ENCODE measurements around the gene NAA25. TPM values are rescaled to one million over a fixed set of nuclear protein-coding genes. Genes with fewer than 3 reads are reported as not detected.

Gene NAA25
- total and polyA plus RNA-seq, 4 donors: 6.2 to 38.5 (median 19.4) TPM

DNA sequence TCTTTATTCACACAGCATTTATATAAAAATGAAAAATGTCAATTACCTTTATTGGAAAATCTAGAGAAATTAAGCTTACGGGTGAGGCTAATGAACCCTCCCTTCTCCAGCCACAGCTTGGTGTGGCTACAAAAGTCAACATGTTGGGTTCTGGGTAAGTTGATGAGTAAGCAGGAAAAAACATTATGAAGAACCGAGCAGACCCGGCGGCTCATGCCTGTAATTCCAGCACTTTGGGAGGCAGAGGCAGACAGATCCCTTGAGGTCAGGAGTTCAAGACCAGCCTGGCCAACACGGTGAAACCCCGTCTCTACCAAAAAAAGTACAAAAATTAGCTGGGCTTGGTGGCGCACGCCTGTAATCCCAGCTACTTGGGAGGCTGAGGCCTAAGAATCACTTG, 10.9 kb downstream of the NAA25 start:
- Histone ChIP-seq H3K4me3 (no peak overlapping the region), H3K9ac (ENCODE audit: insufficient read depth in 1 of 2, low read length in 2 of 2) (no peak overlapping the region), H3K4me1 (ENCODE audit: control insufficient read depth in 5 of 5, insufficient read depth in 5 of 5, low read length in 5 of 5) (peaks cover 0 to 7% (median 0%) of the 10 kb centered on the region in 5 donors), H3K27ac (ENCODE audit: low read depth in 1 of 2, low read length in 1 of 2) (no peak overlapping the region), H3K36me3 (ENCODE audit: control insufficient read depth in 4 of 4, insufficient read depth in 4 of 4, low read length in 4 of 4) (peaks cover 0 to 12% (median 11%) of the 10 kb centered on the region in 4 donors), H3K27me3 (ENCODE audit: control insufficient read depth in 3 of 3, insufficient read depth in 3 of 3, low read length in 2 of 3) (no peaks in the 10 kb centered on the region), H3K9me3 (ENCODE audit: control insufficient read depth in 4 of 4, insufficient read depth in 3 of 4, low read length in 3 of 4) (no peaks in the 10 kb centered on the region)
- TF ChIP-seq, protein P1, sequence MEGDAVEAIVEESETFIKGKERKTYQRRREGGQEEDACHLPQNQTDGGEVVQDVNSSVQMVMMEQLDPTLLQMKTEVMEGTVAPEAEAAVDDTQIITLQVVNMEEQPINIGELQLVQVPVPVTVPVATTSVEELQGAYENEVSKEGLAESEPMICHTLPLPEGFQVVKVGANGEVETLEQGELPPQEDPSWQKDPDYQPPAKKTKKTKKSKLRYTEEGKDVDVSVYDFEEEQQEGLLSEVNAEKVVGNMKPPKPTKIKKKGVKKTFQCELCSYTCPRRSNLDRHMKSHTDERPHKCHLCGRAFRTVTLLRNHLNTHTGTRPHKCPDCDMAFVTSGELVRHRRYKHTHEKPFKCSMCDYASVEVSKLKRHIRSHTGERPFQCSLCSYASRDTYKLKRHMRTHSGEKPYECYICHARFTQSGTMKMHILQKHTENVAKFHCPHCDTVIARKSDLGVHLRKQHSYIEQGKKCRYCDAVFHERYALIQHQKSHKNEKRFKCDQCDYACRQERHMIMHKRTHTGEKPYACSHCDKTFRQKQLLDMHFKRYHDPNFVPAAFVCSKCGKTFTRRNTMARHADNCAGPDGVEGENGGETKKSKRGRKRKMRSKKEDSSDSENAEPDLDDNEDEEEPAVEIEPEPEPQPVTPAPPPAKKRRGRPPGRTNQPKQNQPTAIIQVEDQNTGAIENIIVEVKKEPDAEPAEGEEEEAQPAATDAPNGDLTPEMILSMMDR (IDR thresholded peaks at IDR 0.05; ENCODE audit: control extremely low read depth, extremely low read depth): no peak
- ATAC-seq (ENCODE audit: insufficient read depth, low FRiP score) (no peak), DNase-seq (no peak)
- 94 to 96% methylated on average over 8 of the region's 8 CpGs for WGBS, 2 donors

DNA sequence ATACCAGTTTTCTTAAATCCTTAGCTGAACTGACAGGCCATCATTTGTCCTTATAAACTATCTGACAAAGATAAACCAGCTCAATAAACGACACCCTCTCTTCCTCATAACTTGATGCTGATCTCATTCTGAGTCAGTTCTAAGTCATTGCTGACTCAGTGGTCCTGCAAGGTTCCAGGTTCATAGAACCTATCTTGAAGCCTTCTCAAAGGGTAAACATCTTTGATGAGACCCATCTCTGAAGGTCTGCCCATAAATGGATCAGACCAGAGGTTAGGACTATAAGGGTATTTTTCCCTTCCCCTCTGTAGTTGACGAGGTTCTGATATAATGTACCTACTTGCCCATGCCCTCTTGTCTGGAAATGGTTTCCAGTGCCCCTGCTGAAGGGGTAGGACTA, 11.9 kb downstream of the NAA25 start:
- Histone ChIP-seq H3K4me1 (ENCODE audit: control insufficient read depth in 5 of 5, insufficient read depth in 5 of 5, low read length in 5 of 5) (peaks cover 0 to 7% (median 0%) of the 10 kb centered on the region in 5 donors), H3K9ac (ENCODE audit: insufficient read depth in 1 of 2, low read length in 2 of 2) (no peak overlapping the region), H3K36me3 (ENCODE audit: control insufficient read depth in 4 of 4, insufficient read depth in 4 of 4, low read length in 4 of 4) (peaks cover 0 to 16% (median 12%) of the 10 kb centered on the region in 4 donors), H3K9me3 (ENCODE audit: control insufficient read depth in 4 of 4, insufficient read depth in 3 of 4, low read length in 3 of 4) (no peaks in the 10 kb centered on the region), H3K27ac (ENCODE audit: low read depth in 1 of 2, low read length in 1 of 2) (peak overlapping the region; percentile 53 to 59), H3K27me3 (ENCODE audit: control insufficient read depth in 3 of 3, insufficient read depth in 3 of 3, low read length in 2 of 3) (no peaks in the 10 kb centered on the region), H3K4me3 (no peak overlapping the region)
- ATAC-seq (ENCODE audit: insufficient read depth, low FRiP score) (no peak), DNase-seq (no peak)
- TF ChIP-seq, protein P1 (IDR thresholded peaks at IDR 0.05; ENCODE audit: control extremely low read depth, extremely low read depth): no peak
- 56 to 65% methylated on average over 2 of the region's 2 CpGs for WGBS, 2 donors

DNA sequence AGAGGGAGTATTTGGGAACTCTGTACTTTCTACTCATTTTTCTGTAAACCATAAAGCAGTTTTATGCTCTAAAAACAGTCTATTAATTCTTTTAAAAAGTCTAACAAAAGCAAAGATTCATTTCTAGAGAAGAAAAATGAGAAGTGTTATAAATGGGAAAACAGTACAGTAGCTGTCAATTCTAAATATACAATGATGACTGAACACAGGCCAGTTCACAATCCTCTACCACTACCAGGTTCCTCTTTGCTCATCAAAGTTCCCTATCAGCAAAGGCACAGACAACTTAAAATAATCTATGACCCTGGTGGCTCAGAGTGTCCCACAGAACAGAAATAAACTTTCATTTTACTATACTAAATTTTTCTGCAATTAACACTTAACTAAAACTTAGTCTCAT, 12.5 kb downstream of the NAA25 start:
- Histone ChIP-seq H3K9ac (ENCODE audit: insufficient read depth in 1 of 2, low read length in 2 of 2) (no peak overlapping the region), H3K36me3 (ENCODE audit: control insufficient read depth in 4 of 4, insufficient read depth in 4 of 4, low read length in 4 of 4) (peaks cover 2 to 21% (median 14%) of the 10 kb centered on the region in 4 donors), H3K27me3 (ENCODE audit: control insufficient read depth in 3 of 3, insufficient read depth in 3 of 3, low read length in 2 of 3) (no peaks in the 10 kb centered on the region), H3K27ac (ENCODE audit: low read depth in 1 of 2, low read length in 1 of 2) (peak overlapping the region in 1 of 2 donors; percentile 59), H3K4me1 (ENCODE audit: control insufficient read depth in 5 of 5, insufficient read depth in 5 of 5, low read length in 5 of 5) (peaks cover 0 to 7% (median 0%) of the 10 kb centered on the region in 5 donors), H3K9me3 (ENCODE audit: control insufficient read depth in 4 of 4, insufficient read depth in 3 of 4, low read length in 3 of 4) (no peaks in the 10 kb centered on the region), H3K4me3 (no peak overlapping the region)
- no peak for DNase-seq
- no peak for ATAC-seq (ENCODE audit: insufficient read depth, low FRiP score)
- TF ChIP-seq, protein P1 (IDR thresholded peaks at IDR 0.05; ENCODE audit: control extremely low read depth, extremely low read depth): no peak

DNA sequence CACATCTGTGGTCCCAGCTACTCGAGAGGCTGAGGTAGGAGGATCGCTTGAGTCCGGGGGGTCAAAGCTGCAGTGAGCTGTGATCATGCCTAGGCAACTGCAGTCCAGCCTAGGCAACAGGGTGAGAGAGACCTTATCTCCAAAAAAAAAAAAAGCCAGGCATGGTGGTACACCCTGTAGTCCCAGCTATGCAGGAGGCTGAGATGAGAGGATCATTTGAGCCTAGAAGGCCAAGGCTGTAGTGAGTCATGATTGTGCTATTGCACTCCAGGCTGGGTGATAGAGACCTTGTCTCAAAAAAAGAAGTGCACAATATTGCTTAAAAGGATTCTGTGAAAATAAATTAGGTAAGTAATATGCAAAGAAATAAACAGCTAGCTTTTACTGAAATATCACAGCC, 17.0 kb downstream of the NAA25 start:
- Histone ChIP-seq H3K4me1 (ENCODE audit: control insufficient read depth in 5 of 5, insufficient read depth in 5 of 5, low read length in 5 of 5) (peaks cover 0 to 3% (median 0%) of the 10 kb centered on the region in 5 donors), H3K9me3 (ENCODE audit: control insufficient read depth in 4 of 4, insufficient read depth in 3 of 4, low read length in 3 of 4) (no peaks in the 10 kb centered on the region), H3K4me3 (no peak overlapping the region), H3K36me3 (ENCODE audit: control insufficient read depth in 4 of 4, insufficient read depth in 4 of 4, low read length in 4 of 4) (peaks cover 15 to 24% (median 20%) of the 10 kb centered on the region in 4 donors), H3K27ac (ENCODE audit: low read depth in 1 of 2, low read length in 1 of 2) (no peak overlapping the region), H3K9ac (ENCODE audit: insufficient read depth in 1 of 2, low read length in 2 of 2) (no peak overlapping the region), H3K27me3 (ENCODE audit: control insufficient read depth in 3 of 3, insufficient read depth in 3 of 3, low read length in 2 of 3) (no peaks in the 10 kb centered on the region)
- TF ChIP-seq, protein P1 (IDR thresholded peaks at IDR 0.05; ENCODE audit: control extremely low read depth, extremely low read depth): no peak
- 88 to 98% methylated on average over 3 of the region's 3 CpGs for WGBS, 2 donors
- ATAC-seq (ENCODE audit: insufficient read depth, low FRiP score) (no peak), DNase-seq (no peak)
